Measurements from ENCODE around the gene FAM180A. TPM values are rescaled to one million over a fixed set of nuclear protein-coding genes. Genes with fewer than 3 reads are reported as not detected.

Gene FAM180A
- total and polyA plus RNA-seq, 2 of the 8 experiments (the other 6 are each of a cell fraction or from before 2014, with no cell fraction given): not detected

DNA sequence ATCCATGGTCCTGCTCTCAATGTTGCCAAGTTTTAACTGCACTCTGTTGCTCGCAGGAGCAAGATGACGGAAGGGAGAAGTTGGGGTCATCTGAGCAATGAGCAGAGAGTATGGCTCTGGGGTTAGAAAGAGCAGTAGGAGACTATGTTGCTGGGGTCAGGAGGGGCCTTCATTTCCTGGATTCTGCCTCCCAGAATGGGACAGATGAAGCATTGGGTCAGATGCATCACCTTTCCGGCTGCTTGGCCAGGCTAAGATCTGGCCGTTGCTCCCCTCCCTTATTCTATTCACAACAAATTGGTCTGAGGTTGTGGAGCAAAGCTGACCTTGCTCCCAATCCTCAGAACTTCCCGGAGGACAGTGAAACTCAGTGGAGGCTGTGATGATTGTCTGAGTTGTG is 63.9 kb downstream of the FAM180A start (continued):
- TF ChIP-seq, protein P1, sequence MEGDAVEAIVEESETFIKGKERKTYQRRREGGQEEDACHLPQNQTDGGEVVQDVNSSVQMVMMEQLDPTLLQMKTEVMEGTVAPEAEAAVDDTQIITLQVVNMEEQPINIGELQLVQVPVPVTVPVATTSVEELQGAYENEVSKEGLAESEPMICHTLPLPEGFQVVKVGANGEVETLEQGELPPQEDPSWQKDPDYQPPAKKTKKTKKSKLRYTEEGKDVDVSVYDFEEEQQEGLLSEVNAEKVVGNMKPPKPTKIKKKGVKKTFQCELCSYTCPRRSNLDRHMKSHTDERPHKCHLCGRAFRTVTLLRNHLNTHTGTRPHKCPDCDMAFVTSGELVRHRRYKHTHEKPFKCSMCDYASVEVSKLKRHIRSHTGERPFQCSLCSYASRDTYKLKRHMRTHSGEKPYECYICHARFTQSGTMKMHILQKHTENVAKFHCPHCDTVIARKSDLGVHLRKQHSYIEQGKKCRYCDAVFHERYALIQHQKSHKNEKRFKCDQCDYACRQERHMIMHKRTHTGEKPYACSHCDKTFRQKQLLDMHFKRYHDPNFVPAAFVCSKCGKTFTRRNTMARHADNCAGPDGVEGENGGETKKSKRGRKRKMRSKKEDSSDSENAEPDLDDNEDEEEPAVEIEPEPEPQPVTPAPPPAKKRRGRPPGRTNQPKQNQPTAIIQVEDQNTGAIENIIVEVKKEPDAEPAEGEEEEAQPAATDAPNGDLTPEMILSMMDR (IDR thresholded peaks at IDR 0.05; ENCODE audit: control extremely low read depth in 1 of 3, insufficient read depth in 1 of 3, low read depth in 1 of 3, low read length in 3 of 3): no peak
- TF ChIP-seq GTF2F1 (IDR thresholded peaks at IDR 0.05; ENCODE audit: borderline replicate concordance, low read depth, low read length): no peak
- TF ChIP-seq RBBP5 (IDR thresholded peaks at IDR 0.05; ENCODE audit: borderline replicate concordance, low read depth, low read length): no peak
- TF ChIP-seq, protein P2, sequence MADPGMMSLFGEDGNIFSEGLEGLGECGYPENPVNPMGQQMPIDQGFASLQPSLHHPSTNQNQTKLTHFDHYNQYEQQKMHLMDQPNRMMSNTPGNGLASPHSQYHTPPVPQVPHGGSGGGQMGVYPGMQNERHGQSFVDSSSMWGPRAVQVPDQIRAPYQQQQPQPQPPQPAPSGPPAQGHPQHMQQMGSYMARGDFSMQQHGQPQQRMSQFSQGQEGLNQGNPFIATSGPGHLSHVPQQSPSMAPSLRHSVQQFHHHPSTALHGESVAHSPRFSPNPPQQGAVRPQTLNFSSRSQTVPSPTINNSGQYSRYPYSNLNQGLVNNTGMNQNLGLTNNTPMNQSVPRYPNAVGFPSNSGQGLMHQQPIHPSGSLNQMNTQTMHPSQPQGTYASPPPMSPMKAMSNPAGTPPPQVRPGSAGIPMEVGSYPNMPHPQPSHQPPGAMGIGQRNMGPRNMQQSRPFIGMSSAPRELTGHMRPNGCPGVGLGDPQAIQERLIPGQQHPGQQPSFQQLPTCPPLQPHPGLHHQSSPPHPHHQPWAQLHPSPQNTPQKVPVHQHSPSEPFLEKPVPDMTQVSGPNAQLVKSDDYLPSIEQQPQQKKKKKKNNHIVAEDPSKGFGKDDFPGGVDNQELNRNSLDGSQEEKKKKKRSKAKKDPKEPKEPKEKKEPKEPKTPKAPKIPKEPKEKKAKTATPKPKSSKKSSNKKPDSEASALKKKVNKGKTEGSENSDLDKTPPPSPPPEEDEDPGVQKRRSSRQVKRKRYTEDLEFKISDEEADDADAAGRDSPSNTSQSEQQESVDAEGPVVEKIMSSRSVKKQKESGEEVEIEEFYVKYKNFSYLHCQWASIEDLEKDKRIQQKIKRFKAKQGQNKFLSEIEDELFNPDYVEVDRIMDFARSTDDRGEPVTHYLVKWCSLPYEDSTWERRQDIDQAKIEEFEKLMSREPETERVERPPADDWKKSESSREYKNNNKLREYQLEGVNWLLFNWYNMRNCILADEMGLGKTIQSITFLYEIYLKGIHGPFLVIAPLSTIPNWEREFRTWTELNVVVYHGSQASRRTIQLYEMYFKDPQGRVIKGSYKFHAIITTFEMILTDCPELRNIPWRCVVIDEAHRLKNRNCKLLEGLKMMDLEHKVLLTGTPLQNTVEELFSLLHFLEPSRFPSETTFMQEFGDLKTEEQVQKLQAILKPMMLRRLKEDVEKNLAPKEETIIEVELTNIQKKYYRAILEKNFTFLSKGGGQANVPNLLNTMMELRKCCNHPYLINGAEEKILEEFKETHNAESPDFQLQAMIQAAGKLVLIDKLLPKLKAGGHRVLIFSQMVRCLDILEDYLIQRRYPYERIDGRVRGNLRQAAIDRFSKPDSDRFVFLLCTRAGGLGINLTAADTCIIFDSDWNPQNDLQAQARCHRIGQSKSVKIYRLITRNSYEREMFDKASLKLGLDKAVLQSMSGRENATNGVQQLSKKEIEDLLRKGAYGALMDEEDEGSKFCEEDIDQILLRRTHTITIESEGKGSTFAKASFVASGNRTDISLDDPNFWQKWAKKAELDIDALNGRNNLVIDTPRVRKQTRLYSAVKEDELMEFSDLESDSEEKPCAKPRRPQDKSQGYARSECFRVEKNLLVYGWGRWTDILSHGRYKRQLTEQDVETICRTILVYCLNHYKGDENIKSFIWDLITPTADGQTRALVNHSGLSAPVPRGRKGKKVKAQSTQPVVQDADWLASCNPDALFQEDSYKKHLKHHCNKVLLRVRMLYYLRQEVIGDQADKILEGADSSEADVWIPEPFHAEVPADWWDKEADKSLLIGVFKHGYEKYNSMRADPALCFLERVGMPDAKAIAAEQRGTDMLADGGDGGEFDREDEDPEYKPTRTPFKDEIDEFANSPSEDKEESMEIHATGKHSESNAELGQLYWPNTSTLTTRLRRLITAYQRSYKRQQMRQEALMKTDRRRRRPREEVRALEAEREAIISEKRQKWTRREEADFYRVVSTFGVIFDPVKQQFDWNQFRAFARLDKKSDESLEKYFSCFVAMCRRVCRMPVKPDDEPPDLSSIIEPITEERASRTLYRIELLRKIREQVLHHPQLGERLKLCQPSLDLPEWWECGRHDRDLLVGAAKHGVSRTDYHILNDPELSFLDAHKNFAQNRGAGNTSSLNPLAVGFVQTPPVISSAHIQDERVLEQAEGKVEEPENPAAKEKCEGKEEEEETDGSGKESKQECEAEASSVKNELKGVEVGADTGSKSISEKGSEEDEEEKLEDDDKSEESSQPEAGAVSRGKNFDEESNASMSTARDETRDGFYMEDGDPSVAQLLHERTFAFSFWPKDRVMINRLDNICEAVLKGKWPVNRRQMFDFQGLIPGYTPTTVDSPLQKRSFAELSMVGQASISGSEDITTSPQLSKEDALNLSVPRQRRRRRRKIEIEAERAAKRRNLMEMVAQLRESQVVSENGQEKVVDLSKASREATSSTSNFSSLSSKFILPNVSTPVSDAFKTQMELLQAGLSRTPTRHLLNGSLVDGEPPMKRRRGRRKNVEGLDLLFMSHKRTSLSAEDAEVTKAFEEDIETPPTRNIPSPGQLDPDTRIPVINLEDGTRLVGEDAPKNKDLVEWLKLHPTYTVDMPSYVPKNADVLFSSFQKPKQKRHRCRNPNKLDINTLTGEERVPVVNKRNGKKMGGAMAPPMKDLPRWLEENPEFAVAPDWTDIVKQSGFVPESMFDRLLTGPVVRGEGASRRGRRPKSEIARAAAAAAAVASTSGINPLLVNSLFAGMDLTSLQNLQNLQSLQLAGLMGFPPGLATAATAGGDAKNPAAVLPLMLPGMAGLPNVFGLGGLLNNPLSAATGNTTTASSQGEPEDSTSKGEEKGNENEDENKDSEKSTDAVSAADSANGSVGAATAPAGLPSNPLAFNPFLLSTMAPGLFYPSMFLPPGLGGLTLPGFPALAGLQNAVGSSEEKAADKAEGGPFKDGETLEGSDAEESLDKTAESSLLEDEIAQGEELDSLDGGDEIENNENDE (IDR thresholded peaks at IDR 0.05; ENCODE audit: insufficient replicate concordance, low read length): no peak
- no peak for TF ChIP-seq TAF1 (IDR thresholded peaks at IDR 0.05; ENCODE audit: low read depth, low read length)
- TF ChIP-seq TBP (IDR thresholded peaks at IDR 0.05; ENCODE audit: low read depth, low read length): no peak
- TF ChIP-seq RNF2 (IDR thresholded peaks at IDR 0.05; ENCODE audit: borderline replicate concordance, low read depth, low read length, missing control alignments, poor library complexity, severe bottlenecking): no peak
